MCF 10A (cell line): ENCODE data around the gene DICER1. TPM values are rescaled to one million over a fixed set of nuclear protein-coding genes. Genes with fewer than 3 reads are reported as not detected.

Experiments
- BruUV-seq: library from RNA; stranded (reverse); fragments of 400-500 nt; replicated peaks from 2 replicates; lab custom pipeline; 2021; lab: Mats Ljungman, UMichigan
- CTCF ChIA-PET: fragments of 300-600 bp; sonication (Branson Sonifier 250); formaldehyde crosslinking; extraction: SDS; loops from one replicate; lab custom pipeline; 2021; ENCODE audit warnings: antibody characterized with exemption, inconsistent platforms; lab: Yijun Ruan, JAX
- POLR2A ChIA-PET: fragments of 300-600, 350-650 bp; sonication (Branson Sonifier 250); formaldehyde crosslinking; extraction: SDS; loops from one replicate; lab custom pipeline; 2020; ENCODE audit warnings: antibody characterized with exemption, inconsistent platforms; lab: Yijun Ruan, JAX
- DNase-seq: peaks from one replicate; pipeline ENCODE4 v3.0.0-alpha.2; 2018; ENCODE audit not compliant: unreplicated experiment
- H3K27ac Mint-ChIP-seq: one replicate; pipeline ENCODE4 v1.8.0; 2022; ENCODE audit warnings: mild to moderate bottlenecking, low read depth, mixed read lengths; ENCODE audit not compliant: unreplicated experiment
- H3K27me3 Mint-ChIP-seq: one replicate; pipeline ENCODE4 v1.8.0; 2022; ENCODE audit warnings: mixed read lengths; ENCODE audit not compliant: insufficient read depth, unreplicated experiment
- H3K36me3 Mint-ChIP-seq: one replicate; pipeline ENCODE4 v1.8.0; 2022; ENCODE audit warnings: mild to moderate bottlenecking, moderate library complexity, mixed read lengths; ENCODE audit not compliant: insufficient read depth, unreplicated experiment
- H3K4me1 Mint-ChIP-seq: one replicate; pipeline ENCODE4 v1.8.0; 2022; ENCODE audit warnings: mixed read lengths; ENCODE audit not compliant: insufficient read depth, unreplicated experiment
- H3K4me3 Mint-ChIP-seq: one replicate; pipeline ENCODE4 v1.8.0; 2022; ENCODE audit warnings: mild to moderate bottlenecking, moderate library complexity, mixed read lengths; ENCODE audit not compliant: unreplicated experiment
- H3K9me3 Mint-ChIP-seq: one replicate; pipeline ENCODE4 v1.8.0; 2022; ENCODE audit warnings: mixed read lengths; ENCODE audit not compliant: unreplicated experiment
- intact Hi-C: fragments of 100-400 bp; cut with micrococcal nuclease; formaldehyde crosslinking; loops from 2 replicates; pipeline ENCODE4 v1.14.1; 2022
- total RNA-seq: library from RNA; stranded (reverse); gene quantifications from 2 replicates; pipeline ENCODE4 v1.2.3, GENCODE V29; 2022
- TF ChIP-seq, protein P1 (sequence below): fragments of 200-600 bp; IDR thresholded peaks from one replicate; pipeline ENCODE4 v1.8.0; 2022; ENCODE audit warnings: antibody characterized with exemption, mild to moderate bottlenecking; ENCODE audit not compliant: unreplicated experiment

Gene DICER1
- total RNA-seq, 1 experiment from 2014 or later, result 35.6 TPM

DNA sequence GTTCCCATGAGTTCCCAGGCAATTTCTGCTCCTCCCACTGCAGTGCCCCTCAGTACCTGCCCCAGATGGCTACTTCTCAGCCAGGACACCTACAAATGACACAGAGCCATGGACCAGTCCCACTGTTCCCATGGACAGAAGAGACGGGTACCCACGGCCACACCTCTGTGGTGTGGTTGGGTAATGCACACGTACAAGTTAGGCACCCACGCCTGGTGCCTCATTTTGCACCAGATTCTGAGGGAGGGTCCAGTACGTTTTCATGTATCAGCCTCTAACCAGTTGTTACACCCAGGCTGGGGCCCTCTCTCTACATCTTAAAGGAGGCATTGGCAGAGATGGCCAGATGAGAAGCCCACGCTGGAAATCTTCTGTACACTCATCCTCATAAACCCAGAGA is 114.0 kb downstream of the DICER1 start:
- Mint-ChIP-seq H3K9me3 (no peaks in the 10 kb centered on the region), H3K4me3 (no peak overlapping the region), H3K27me3 (peaks cover 57% of the 10 kb centered on the region), H3K27ac (no peak overlapping the region), H3K4me1 (no peaks in the 10 kb centered on the region), H3K36me3 (no peaks in the 10 kb centered on the region)
- CTCF ChIA-PET, result no interaction called here
- no TSS peak for BruUV-seq
- POLR2A ChIA-PET, result no interaction called here
- no peak for DNase-seq
- TF ChIP-seq, protein P1, sequence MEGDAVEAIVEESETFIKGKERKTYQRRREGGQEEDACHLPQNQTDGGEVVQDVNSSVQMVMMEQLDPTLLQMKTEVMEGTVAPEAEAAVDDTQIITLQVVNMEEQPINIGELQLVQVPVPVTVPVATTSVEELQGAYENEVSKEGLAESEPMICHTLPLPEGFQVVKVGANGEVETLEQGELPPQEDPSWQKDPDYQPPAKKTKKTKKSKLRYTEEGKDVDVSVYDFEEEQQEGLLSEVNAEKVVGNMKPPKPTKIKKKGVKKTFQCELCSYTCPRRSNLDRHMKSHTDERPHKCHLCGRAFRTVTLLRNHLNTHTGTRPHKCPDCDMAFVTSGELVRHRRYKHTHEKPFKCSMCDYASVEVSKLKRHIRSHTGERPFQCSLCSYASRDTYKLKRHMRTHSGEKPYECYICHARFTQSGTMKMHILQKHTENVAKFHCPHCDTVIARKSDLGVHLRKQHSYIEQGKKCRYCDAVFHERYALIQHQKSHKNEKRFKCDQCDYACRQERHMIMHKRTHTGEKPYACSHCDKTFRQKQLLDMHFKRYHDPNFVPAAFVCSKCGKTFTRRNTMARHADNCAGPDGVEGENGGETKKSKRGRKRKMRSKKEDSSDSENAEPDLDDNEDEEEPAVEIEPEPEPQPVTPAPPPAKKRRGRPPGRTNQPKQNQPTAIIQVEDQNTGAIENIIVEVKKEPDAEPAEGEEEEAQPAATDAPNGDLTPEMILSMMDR, result no peak
- intact Hi-C loops, result no loop called here

DNA sequence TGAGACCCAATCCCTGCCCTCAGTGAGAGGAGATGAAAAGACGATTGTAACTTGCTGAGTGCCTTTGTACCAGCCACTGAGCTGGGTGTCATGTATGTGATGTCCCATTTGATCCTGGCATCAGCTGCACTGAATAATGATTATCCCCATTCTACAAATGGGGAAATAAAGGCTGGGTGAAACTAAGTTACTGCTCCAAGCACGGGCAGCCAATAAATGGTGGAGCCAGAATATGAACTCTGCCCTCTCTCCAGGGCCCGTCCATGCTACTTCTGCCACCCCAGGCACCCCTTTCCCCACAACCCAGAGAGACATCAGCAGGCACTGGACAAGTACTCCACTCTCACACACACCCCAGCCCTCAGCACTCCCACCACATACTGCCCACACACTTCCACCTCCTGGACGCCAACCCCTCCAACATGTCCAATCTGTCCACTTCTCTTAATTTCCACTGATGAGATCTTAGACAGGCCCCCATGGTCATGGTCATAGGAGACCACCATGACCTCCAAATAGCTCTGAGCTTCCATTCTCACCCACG is 115.8 kb downstream of the DICER1 start:
- H3K9me3 Mint-ChIP-seq, result no peaks in the 10 kb centered on the region
- H3K36me3 Mint-ChIP-seq, result no peaks in the 10 kb centered on the region
- H3K4me1 Mint-ChIP-seq, result no peaks in the 10 kb centered on the region
- H3K4me3 Mint-ChIP-seq, result no peak overlapping the region
- ChIA-PET CTCF (no interaction called here), POLR2A (no interaction called here)
- H3K27me3 Mint-ChIP-seq, result peaks cover 53% of the 10 kb centered on the region
- DNase-seq, result no peak
- H3K27ac Mint-ChIP-seq, result no peak overlapping the region
- TF ChIP-seq, protein P1, result no peak
- no TSS peak for BruUV-seq
- intact Hi-C loops, result no loop called here

DNA sequence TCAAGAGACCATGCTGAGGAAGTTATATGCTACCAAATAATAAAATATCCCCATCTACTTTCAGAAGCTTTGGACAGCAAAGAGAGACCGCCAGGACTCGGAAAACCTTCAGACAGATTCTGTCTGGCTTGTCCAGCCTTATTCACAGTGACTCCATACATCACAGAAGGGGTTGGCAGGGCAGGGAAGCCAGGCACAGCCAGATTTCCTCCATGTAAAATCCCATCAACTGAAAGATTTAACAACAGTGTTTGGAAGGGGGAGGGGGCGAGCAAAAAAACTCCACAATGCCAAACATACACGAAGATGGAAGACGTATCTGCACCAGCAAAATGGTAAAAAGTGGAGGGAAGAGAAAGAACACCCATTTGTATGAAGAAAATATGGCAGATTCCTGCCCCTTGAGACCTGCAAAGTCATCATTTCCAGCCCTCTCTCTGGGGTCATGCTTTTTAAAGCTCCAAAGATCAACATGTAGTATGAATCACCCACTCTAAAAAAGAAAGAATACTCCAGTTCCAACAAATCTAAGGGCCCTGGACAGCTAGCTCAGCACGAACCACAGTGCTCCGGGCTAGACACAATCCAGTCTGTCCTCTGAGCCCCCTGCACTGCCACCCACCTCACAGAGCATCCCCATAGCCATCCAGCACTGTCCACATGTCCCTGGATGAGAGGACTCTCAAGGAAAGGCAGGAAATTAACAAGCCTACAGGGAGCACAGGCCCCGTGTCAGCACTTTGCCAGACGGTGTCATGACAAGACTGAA is 116.4 kb downstream of the DICER1 start:
- Mint-ChIP-seq H3K27ac (no peak overlapping the region), H3K36me3 (no peaks in the 10 kb centered on the region), H3K4me1 (no peaks in the 10 kb centered on the region), H3K4me3 (no peak overlapping the region), H3K9me3 (no peaks in the 10 kb centered on the region), H3K27me3 (peaks cover 53% of the 10 kb centered on the region)
- TF ChIP-seq, protein P1, result no peak
- intact Hi-C loops, result no loop called here
- CTCF ChIA-PET, result interaction anchor here (0.6 kb wide), 1 partner anchor 908 kb away, joined by 5 read pairs; no protein-coding TSS in a partner anchor
- POLR2A ChIA-PET, result no interaction called here
- no peak for DNase-seq
- no TSS peak for BruUV-seq

DNA sequence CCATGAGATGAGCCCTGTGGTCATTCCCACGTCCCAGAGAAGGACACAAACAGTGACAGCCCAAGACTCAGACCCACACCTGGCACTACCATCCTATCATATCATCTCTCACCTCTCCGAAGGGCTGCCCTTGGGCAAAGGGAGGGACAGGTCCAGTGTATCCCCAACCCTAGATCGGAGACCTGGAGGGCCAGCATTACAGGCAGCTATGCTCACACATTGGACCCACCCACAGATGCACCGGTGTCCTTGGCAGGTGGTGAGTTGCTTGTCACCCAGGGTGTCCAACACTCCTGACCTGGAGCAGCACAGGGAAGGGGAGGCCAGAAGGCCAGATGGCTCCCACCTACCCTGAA is 117.4 kb downstream of the DICER1 start:
- TF ChIP-seq, protein P1, result no peak
- POLR2A ChIA-PET, result no interaction called here
- BruUV-seq, result no TSS peak
- Mint-ChIP-seq H3K27ac (no peak overlapping the region), H3K36me3 (no peaks in the 10 kb centered on the region), H3K4me3 (no peak overlapping the region), H3K27me3 (peaks cover 53% of the 10 kb centered on the region), H3K9me3 (no peaks in the 10 kb centered on the region), H3K4me1 (no peaks in the 10 kb centered on the region)
- CTCF ChIA-PET, result interaction anchor here (0.6 kb wide), 1 partner anchor 907 kb away, joined by 5 read pairs; no protein-coding TSS in a partner anchor
- DNase-seq, result no peak
- intact Hi-C loops, result no loop called here
